Panc1 (cell line): ENCODE results near the gene UBN2. TPM values are rescaled to one million over a fixed set of nuclear protein-coding genes. Genes with fewer than 3 reads are reported as not detected.

Source experiments
- ATAC-seq: fragments of 200-7000 bp; cut with Tn5 transposase; 2 replicates; pipeline ENCODE4 v1.9.1; 2020; ENCODE audit warnings: mild to moderate bottlenecking, moderate library complexity
- BruUV-seq: library from RNA; stranded (reverse); fragments of 400-500 nt; replicated peaks from 2 replicates; lab custom pipeline; 2021; lab: Mats Ljungman, UMichigan
- CTCF ChIA-PET: fragments of 300-600 bp; sonication (Branson Sonifier 250); formaldehyde crosslinking; loops from one replicate; lab custom pipeline; 2022; ENCODE audit warnings: antibody characterized with exemption; lab: Charles Lee
- POLR2A ChIA-PET: fragments of 300-600 bp; sonication (Branson Sonifier 250); formaldehyde crosslinking; loops from one replicate; lab custom pipeline; 2022; ENCODE audit warnings: antibody characterized with exemption; lab: Charles Lee
- DNase-seq: peaks from one replicate; pipeline ENCODE4 v3.0.0-alpha.2; 2010; ENCODE audit warnings: low read depth, low spot score
- H3K27ac ChIP-seq: 2 replicates; pipeline ENCODE4 v1.5.1; 2011; ENCODE audit warnings: mild to moderate bottlenecking, low read length, inconsistent platforms
- H3K27me3 ChIP-seq: fragments of 200-500 bp; sonication (Bioruptor generic); 2 replicates; pipeline ENCODE4 v1.6.0; 2014; ENCODE audit warnings: low read length, inconsistent platforms; ENCODE audit not compliant: control insufficient read depth, insufficient read depth
- H3K36me3 ChIP-seq: fragments of 200-500 bp; sonication (Bioruptor generic); 2 replicates; pipeline ENCODE4 v1.5.1; 2014; ENCODE audit warnings: inconsistent platforms, mild to moderate bottlenecking, low read length, moderate library complexity; ENCODE audit not compliant: control insufficient read depth, insufficient read depth
- H3K4me1 ChIP-seq: 2 replicates; pipeline ENCODE4 v1.5.1; 2011; ENCODE audit warnings: inconsistent platforms, mild to moderate bottlenecking, low read length, moderate library complexity; ENCODE audit not compliant: control insufficient read depth, insufficient read depth
- H3K4me3 ChIP-seq, 2 experiments: 2 replicates each; pipeline ENCODE4 v1.5.1; 2011 to 2012; ENCODE audit warnings: low read depth in 2 of 2, low read length in 2 of 2, mild to moderate bottlenecking in 2 of 2, inconsistent platforms in 1 of 2, moderate library complexity in 1 of 2
- H3K9me3 ChIP-seq: fragments of 200-500 bp; sonication (Bioruptor generic); 2 replicates; pipeline ENCODE4 v1.5.1; 2014; ENCODE audit warnings: low read depth, mild to moderate bottlenecking, inconsistent platforms, low read length, moderate library complexity; ENCODE audit not compliant: control insufficient read depth, insufficient read depth
- POLR2AphosphoS5 ChIP-seq: IDR thresholded peaks from 2 replicates; pipeline ENCODE4 v1.6.1; 2012; ENCODE audit warnings: mild to moderate bottlenecking, low read depth, low read length, moderate library complexity
- SIN3A ChIP-seq: IDR thresholded peaks from 2 replicates; pipeline ENCODE4 v1.6.1; 2012; ENCODE audit warnings: low read depth, mild to moderate bottlenecking, low read length, moderate library complexity, borderline replicate concordance; ENCODE audit not compliant: insufficient read depth
- TCF7L2 ChIP-seq: IDR thresholded peaks from 2 replicates; pipeline ENCODE4 v1.6.1; 2011; ENCODE audit warnings: mild to moderate bottlenecking, low read depth, low read length, inconsistent platforms
- in situ Hi-C: cut with HindIII; loops from 2 replicates; pipeline ENCODE4 v1.10.0; 2016; ENCODE audit warnings: low sequenced_read_pairs, low pct_unique_long_range_greater_than_20kb
- intact Hi-C: fragments of 100-400 bp; cut with micrococcal nuclease; formaldehyde crosslinking; loops from one replicate; pipeline ENCODE4 v1.10.0; 2022; ENCODE audit not compliant: unreplicated experiment
- total RNA-seq: library from RNA; stranded (reverse); gene quantifications from one replicate; pipeline ENCODE4 v1.2.1, GENCODE V29; 2021; ENCODE audit not compliant: unreplicated experiment
- TF ChIP-seq, protein P1 (sequence below), 2 experiments: IDR thresholded peaks; 2 replicates each; pipeline ENCODE4 v1.6.1; 2011 to 2012; ENCODE audit warnings: low read depth in 2 of 2, control low read depth in 1 of 2, low read length in 1 of 2, mild to moderate bottlenecking in 1 of 2, moderate library complexity in 1 of 2; ENCODE audit not compliant: insufficient read depth in 1 of 2
- TF ChIP-seq, protein P2 (sequence below): fragments of 450-650 bp; IDR thresholded peaks from 2 replicates; pipeline ENCODE4 v1.5.1; 2017; ENCODE audit warnings: mild to moderate bottlenecking

Gene UBN2
- total RNA-seq, 1 experiment from 2014 or later = 14.0 TPM

DNA sequence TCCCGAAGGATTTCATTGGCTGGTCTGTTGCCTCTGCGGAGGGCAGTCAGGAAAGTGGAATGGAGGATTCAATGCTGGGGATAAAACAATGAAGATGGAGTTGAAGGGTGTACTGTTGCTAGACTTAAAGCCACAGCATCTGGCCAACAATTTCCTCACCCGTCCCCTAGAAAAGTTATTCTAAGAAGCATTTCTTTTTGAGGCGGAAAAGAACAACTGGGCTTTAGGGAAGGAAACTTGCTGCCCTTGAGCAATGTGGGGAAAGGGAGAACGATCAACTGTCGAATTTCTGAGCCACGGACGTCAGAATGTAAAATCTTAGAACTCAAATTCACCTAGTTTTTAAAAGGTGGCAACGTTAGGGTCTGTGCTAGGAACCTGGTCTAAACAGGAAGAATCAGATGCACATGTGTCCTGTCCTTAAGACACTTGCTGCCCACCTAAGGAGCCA lies 110.8 kb downstream of the UBN2 start:
- TSS peak; percentile 86 for BruUV-seq
- ChIA-PET POLR2A (no interaction called here), CTCF (no interaction called here)
- intact Hi-C loops = loop anchor here (1.0 kb wide), 1 partner anchor 18 kb away; the partner anchor contains the start of gene LUC7L2
- Histone ChIP-seq H3K27ac (peak overlapping the region; percentile 98), H3K27me3 (no peaks in the 10 kb centered on the region), H3K36me3 (peaks cover 3% of the 10 kb centered on the region), H3K4me3 (peak overlapping the region; percentile 69 to 90), H3K4me1 (peaks cover 8% of the 10 kb centered on the region), H3K9me3 (peaks cover 6% of the 10 kb centered on the region; the same call in 1 of the 2 replicates)
- ATAC-seq (no peak), DNase-seq (no peak)
- TF ChIP-seq, protein P1, sequence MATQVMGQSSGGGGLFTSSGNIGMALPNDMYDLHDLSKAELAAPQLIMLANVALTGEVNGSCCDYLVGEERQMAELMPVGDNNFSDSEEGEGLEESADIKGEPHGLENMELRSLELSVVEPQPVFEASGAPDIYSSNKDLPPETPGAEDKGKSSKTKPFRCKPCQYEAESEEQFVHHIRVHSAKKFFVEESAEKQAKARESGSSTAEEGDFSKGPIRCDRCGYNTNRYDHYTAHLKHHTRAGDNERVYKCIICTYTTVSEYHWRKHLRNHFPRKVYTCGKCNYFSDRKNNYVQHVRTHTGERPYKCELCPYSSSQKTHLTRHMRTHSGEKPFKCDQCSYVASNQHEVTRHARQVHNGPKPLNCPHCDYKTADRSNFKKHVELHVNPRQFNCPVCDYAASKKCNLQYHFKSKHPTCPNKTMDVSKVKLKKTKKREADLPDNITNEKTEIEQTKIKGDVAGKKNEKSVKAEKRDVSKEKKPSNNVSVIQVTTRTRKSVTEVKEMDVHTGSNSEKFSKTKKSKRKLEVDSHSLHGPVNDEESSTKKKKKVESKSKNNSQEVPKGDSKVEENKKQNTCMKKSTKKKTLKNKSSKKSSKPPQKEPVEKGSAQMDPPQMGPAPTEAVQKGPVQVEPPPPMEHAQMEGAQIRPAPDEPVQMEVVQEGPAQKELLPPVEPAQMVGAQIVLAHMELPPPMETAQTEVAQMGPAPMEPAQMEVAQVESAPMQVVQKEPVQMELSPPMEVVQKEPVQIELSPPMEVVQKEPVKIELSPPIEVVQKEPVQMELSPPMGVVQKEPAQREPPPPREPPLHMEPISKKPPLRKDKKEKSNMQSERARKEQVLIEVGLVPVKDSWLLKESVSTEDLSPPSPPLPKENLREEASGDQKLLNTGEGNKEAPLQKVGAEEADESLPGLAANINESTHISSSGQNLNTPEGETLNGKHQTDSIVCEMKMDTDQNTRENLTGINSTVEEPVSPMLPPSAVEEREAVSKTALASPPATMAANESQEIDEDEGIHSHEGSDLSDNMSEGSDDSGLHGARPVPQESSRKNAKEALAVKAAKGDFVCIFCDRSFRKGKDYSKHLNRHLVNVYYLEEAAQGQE (IDR thresholded peaks at IDR 0.05; ENCODE audit: insufficient read depth in 1 of 2, low read depth in 2 of 2, low read length in 1 of 2) = no peak
- TF ChIP-seq SIN3A (no peak), TCF7L2 (no peak), POLR2AphosphoS5 (no peak)
- TF ChIP-seq, protein P2, sequence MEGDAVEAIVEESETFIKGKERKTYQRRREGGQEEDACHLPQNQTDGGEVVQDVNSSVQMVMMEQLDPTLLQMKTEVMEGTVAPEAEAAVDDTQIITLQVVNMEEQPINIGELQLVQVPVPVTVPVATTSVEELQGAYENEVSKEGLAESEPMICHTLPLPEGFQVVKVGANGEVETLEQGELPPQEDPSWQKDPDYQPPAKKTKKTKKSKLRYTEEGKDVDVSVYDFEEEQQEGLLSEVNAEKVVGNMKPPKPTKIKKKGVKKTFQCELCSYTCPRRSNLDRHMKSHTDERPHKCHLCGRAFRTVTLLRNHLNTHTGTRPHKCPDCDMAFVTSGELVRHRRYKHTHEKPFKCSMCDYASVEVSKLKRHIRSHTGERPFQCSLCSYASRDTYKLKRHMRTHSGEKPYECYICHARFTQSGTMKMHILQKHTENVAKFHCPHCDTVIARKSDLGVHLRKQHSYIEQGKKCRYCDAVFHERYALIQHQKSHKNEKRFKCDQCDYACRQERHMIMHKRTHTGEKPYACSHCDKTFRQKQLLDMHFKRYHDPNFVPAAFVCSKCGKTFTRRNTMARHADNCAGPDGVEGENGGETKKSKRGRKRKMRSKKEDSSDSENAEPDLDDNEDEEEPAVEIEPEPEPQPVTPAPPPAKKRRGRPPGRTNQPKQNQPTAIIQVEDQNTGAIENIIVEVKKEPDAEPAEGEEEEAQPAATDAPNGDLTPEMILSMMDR = no peak
- in situ Hi-C loops = no loop called here

DNA sequence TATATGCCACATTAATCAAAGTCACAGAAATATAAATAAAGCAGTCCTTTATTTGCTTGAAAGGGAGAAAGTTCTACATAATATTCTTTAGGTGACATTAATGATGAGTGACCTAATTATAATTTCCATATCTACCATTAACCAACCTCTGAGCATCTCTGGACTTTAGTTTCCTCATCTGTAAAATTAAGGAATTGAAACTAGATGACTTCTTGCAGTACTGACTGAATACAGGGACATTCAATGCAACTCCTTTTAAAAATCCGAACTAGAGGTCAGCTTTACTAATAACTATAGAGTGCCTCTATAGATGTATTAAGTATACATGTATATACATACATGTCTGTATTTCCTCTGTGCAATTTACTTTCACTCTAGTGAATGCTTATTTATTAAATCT lies 114.0 kb downstream of the UBN2 start:
- DNase-seq (no peak), ATAC-seq (no peak)
- BruUV-seq = no TSS peak
- POLR2A ChIA-PET = no interaction called here
- CTCF ChIA-PET = no interaction called here
- Histone ChIP-seq H3K27ac (no peak overlapping the region), H3K27me3 (no peaks in the 10 kb centered on the region), H3K4me1 (peaks cover 8% of the 10 kb centered on the region), H3K9me3 (no peaks in the 10 kb centered on the region), H3K4me3 (no peak overlapping the region), H3K36me3 (peaks cover 6% of the 10 kb centered on the region)
- TF ChIP-seq TCF7L2 (no peak), POLR2AphosphoS5 (no peak), SIN3A (no peak)
- TF ChIP-seq, protein P1 (IDR thresholded peaks at IDR 0.05; ENCODE audit: insufficient read depth in 1 of 2, low read depth in 2 of 2, low read length in 1 of 2) = no peak
- TF ChIP-seq, protein P2 = no peak
- in situ Hi-C loops (no loop called here), intact Hi-C loops (no loop called here)
